HG02973 (cell line): ENCODE results near the gene CD37.
"Not testable (repeated sequence)": the region's sequence is repeated elsewhere in the genome, so short reads cannot be mapped to it uniquely, and the experiment has no call there.

Source experiments
- ATAC-seq: cut with Tn5 transposase; IDR thresholded peaks from one replicate; pipeline ENCODE4 v1.9.1; 2021; ENCODE audit warnings: moderate library complexity; ENCODE audit not compliant: unreplicated experiment

CD37 gene

DNA sequence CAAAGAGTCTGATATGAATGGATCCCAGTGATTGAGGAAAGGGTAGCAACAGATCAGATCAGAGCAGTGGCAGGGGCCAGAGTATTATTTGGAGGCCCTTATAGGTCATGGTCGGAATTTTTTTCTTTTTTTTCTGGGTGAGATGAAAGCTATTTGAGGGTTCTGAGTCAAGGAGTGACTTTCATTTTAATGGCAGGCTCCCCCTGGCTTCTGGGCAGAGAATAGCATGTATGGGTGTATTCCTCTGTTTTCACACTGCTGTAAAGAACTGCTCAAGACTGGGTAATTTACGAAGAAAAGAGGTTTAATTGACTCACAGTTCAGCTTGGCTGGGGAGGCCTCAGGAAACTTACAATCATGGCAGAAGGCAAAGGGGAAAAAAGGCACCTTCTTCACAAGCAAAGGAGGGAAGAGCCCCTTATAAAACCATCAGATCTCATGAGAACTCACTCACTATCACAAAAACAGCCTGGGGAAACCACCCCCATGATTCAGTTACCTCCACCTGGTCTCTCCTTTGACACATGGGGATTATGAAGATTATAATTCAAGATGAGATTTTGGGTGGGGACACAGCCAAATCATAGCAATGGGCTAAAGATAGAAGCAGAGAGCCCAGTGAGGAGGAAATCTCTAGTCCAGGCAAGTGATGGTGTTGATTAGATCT is 7.2 kb upstream of the CD37 start:
- no peak for ATAC-seq

DNA sequence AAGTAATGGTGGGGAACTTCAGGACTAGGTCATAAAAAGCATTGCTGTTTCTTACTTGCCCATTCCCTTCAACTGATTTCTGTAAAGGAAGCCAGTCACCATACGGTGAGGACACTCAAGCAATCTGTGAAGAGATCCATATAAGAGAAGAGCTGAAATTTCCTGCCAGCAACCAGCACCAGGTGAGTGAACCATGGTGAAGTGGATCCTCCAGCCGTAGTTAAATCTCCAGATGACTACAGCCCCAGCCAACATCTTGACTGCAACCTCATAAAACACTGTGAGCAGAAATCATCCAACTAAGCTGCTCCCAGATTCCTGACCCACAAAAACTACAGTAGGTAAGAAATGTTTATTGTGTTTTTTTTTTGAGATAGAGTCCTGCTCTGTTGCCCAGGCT is 6.5 kb upstream of the CD37 start:
- no peak for ATAC-seq

DNA sequence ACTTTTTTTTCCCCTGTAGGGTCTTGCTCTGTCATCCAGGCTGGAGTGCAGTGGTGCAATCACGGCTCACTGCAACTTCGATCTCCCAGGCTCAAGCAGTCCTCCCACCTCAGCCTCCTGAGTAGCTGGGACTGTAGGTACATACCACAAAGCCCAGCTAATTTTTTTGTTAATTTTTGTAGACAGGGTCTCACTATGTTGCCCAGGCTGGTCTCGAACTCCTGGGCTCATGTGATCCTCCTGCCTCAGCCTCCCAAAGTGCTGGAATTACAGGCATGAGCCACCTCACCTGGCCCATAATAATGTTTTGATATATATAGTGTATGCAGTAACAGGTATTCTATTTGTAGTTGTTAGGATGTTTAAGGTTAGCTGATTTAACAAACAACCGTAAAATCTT is 4.0 kb upstream of the CD37 start:
- ATAC-seq, result not testable (repeated sequence)

DNA sequence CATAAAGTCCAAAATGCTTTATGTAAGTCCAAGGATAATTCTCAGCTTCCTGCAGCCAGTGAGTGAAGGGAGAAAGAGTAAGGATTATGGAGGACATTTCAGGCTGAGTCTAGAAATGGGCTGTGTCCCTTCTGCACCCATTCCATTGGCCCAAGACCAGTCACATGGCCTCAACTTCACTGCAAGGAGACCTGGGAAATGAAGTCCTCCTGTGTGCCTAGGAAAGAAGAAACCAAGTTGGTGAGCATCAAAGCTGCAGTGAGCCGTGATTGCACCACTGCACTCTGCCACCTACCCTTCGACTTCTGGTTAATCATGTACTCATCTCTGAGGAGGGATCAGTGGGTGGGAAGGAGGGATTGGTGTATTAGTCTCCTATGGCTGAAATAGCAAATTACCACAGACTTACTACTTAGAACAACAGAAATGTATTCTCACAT is 3.6 kb upstream of the CD37 start:
- ATAC-seq, result peak; percentile 38

DNA sequence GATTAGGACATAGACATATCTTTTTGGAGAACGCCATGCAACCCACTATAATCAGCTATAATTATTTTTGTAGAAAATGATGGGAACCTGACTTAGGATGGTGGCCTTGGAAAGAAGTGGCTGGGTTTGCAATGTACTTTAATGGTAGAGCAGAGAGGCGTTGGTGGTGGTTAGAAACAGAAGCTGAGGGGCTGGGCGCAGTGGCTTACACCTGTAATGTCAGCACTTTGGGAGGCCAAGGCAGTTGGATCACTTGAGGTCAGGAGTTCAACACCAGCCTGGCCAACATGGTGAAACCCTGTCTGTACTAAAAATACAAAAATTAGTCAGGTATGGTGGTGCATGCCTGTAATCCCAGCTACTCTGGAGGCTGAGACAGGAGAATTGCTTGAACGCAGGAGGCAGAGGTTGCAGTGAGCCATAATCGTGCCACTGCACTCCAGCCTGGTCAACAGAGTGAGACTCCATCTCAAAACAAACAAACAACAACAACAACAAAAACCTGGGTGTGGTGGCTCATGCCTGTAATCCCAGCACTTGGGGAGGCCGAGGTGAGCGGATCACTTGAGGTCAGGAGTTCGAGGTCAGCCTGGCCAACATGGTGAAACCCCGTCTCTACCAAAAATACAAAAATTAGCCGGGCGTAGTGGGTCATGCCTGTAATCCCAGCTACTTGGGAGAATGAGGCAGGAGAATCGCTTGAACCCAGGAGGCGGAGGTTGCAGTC is 2.4 kb upstream of the CD37 start:
- not testable (repeated sequence) for ATAC-seq

DNA sequence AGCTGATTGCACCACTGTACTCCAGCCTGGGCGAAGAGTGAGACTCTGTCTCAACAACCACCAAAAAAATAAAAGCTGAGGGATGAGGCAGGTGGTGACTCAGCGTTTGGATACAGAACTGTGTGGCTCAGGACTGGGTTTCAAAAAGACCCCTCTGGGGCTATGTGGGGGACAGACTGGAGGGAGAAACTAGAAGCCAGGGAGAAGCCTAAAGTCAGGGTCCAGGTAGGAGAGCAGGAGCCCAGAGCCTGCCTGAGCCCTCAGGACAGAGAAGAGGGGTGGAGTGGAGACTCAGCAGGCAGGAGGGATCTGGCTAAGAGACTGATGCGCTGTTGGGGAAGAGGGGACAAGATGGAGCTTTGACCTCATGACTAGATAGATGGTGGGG is 1.8 kb upstream of the CD37 start:
- no peak for ATAC-seq

DNA sequence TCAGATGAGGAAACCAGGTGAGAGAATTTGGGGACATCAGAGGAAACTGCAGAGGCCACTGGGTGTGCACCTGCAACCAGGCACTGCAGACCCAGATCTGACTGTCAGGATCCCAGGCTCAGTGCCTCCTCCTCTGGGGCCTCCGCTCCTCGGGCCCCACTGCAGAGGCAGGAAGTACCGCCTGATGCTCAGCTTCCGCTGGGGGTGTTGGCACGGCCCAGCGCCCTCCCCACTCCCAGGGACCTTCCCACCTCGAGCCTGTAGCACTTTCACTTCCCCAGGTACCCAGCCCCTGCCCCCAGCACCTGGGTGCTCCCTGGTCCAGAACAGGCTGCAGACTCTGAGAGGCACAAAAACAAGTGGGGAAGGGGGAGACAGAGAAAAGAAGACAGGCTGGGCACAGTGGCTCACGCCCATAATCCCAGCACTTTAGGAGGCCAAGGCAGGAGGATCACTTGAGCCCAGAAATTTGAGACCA is 1.4 kb upstream of the CD37 start:
- ATAC-seq, result peak; percentile 34

DNA sequence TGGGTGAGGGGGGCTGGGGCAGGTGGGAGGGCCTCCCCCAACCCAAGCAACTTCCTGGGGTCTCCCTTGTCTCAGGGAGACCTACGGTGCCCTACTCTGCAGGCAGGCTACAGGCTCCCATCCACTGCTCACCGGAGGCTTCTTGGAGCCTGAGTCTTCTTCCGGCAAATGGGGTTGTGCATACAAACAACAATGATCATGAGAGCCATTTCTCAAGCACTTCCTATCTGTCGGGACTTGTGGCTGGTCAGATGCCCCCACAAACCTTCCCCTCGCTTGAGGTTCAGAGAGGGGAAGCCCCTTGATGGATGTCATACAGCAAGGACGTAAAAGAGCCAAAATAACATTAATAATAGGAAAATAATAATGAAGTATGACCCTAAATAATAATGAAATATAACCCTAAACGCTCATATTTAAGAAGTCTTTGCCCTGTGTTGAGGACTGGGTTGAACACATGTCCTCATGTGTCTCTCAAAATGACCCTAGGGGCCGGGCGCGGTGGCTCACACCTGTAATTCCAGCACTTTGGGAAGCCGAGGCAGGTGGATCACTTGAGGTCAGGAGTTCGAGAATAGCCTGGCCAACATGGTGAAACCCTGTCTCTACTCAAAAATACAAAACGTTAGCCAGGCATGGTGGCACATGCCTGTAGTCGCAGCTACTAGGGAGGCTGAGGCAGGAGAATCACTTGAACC is 727 bp downstream of the CD37 start:
- ATAC-seq, result no peak

DNA sequence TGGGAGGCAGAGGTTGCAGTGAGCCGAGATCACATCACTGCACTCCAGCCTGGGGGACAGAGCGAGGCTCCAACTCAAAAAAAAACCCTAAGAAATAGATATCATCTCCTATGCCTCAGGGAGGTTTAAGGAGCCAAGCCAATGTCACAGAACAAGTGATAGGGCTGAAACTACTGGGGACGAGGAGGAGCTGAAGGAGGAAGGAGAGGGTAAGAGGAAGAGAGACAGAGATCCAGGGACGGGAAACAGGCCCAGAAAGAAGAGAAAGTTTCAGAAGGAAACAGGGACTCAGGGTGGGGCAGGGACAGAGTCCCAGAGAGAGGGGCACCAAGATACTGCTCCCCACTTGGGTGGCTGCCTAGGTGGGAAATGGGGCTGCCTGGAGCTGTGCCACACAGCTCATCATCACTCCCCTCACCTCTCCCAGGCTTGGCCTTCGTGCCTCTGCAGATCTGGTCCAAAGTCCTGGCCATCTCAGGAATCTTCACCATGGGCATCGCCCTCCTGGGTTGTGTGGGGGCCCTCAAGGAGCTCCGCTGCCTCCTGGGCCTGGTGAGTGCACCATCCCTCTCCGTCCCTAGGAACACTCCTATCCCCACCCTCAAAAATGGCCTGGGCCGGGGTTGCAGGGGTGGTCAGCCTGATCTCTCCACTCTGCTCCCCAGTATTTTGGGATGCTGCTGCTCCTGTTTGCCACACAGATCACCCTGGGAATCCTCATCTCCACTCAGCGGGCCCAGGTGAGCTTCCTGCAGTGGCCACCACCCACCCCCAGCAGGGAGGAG is 1.5 kb downstream of the CD37 start:
- no peak for ATAC-seq

DNA sequence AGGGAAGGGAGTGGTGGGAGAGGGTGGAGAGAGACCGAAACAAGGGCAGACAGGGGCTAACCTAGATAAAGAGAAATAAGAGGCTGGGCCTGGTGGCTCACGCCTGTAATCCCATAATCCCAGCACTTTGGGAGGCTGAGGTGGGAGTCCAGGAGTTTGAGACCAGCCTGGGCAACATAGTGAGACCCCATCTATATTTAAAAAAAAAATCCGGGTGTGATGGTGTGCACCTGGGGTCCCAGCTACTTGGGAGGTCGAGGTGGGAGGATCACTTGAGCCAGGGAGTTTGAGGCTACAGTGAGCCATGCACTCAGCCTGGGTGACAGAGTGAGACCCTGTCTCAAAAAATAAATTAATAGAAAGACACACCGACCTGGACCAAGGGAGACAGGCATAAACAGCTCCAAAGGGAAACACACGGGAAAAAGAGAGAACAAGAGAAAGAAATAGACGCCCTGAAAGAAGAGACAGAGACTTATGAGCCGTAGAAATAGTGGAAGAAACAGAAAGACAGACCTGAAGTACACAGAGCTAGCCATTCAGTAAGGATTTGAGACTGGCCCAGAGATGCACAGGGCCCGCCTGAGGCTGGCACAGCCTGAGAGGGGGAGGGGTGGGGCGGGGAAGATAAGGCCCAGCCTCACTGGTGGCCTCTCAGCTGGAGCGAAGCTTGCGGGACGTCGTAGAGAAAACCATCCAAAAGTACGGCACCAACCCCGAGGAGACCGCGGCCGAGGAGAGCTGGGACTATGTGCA is 2.2 kb downstream of the CD37 start:
- ATAC-seq, result no peak

DNA sequence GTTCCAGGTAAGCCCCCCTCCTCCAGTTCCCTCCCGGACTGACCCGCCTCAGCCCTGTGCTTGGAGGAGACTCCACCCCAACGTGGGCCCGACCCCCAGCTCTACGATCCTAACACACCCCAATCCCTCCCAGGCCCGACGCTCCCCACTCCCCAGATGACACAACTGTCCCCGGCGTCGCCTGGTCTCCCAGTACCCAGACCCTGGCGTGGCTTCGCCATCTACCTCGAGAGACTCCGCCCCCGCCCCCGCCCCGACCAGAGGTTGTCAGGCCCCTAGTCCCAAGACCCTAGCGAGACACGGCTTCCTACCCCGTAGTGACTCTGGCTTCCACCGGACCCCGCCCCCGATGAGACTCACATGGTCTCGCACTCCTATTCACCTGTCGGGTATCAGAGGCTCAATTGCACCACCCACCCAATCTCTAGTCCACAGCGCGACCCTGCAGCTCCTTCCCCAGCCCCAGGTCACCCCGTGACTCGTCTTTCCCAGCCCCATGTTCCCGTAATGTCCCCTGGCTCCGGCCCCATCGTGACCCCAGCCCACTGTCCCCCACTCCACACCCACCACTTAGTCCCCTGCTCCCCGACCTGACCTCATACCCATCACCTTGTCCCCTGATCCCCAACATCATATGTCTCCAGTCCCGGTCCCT is 2.9 kb downstream of the CD37 start:
- ATAC-seq, result no peak

DNA sequence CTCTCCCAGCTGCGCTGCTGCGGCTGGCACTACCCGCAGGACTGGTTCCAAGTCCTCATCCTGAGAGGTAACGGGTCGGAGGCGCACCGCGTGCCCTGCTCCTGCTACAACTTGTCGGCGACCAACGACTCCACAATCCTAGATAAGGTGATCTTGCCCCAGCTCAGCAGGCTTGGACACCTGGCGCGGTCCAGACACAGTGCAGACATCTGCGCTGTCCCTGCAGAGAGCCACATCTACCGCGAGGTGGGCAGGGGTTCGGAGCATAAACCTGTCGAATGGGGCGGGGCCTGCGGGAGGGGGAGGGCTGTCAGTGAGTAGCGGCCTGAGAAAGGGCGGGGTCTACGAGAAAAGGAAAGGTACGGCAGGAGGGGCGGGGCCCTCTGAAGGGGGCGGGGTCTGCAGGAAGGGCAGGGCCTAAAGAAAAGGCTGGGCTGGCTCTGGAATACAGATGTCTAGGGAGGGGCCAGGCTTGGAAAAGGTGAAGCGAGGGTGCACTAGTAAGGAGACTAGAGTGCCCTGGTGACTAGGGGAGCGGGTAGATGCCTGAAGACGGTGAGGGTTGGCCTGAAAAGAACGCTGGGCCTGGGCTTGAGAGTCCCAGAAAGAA is 3.6 kb downstream of the CD37 start:
- ATAC-seq, result no peak

DNA sequence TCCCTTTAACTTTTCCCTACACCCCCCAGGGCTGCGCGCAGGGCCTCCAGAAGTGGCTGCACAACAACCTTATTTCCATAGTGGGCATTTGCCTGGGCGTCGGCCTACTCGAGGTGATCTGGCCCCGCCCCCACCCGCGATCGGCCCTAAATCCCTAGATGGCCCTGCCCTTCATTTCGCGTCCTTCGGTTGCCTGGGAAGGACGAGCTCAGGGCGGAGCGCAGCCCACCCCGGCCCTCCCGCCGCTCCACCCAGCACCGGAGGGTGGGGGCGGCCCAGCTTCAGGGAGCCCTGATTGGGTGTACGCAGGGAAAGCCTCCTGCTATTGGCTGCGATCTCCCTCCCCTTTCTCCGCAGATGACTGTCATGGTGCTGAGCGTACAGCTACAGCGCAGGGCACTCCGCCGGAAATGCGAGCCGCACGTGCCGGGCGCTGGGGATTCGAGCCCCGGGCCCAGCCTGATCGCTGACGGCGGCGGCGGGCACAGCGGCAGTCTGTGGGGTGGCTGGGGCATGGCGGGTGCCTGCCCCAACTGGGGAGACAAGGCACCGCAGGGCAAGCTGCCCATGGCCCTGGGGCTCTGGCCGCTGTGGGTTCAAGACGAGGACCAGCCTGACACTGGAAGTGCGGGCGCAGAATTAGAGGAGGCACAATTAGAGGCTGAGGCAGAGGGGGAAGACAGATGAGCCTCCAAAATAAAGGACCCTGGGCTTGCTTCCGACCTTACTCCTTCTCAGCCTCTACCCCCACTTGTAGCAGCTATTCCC is 4.3 kb downstream of the CD37 start:
- no peak for ATAC-seq

DNA sequence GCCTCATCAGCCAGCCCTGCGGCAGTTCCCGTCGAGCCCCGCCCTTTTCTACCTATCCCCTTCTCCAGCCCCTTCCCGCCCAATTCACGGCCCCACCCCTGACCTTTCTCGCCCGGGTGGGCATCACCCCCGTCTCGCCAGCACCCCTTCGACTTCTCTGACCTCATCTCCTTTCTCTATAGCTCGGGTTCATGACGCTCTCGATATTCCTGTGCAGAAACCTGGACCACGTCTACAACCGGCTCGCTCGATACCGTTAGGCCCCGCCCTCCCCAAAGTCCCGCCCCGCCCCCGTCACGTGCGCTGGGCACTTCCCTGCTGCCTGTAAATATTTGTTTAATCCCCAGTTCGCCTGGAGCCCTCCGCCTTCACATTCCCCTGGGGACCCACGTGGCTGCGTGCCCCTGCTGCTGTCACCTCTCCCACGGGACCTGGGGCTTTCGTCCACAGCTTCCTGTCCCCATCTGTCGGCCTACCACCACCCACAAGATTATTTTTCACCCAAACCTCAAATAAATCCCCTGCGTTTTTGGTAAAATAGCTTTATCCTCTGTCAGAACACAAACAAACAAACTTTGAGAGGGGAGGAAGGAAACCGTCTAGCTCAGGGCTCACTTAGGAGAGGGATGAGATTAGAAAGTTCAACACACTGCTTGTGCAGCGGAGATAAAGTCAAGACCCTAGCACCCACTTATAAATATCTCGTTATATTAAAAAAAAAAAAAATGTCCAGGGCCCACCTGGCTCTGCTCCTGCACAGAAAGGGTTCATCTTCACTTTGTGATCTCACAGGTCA is 5.1 kb downstream of the CD37 start:
- peak; percentile 58 for ATAC-seq

DNA sequence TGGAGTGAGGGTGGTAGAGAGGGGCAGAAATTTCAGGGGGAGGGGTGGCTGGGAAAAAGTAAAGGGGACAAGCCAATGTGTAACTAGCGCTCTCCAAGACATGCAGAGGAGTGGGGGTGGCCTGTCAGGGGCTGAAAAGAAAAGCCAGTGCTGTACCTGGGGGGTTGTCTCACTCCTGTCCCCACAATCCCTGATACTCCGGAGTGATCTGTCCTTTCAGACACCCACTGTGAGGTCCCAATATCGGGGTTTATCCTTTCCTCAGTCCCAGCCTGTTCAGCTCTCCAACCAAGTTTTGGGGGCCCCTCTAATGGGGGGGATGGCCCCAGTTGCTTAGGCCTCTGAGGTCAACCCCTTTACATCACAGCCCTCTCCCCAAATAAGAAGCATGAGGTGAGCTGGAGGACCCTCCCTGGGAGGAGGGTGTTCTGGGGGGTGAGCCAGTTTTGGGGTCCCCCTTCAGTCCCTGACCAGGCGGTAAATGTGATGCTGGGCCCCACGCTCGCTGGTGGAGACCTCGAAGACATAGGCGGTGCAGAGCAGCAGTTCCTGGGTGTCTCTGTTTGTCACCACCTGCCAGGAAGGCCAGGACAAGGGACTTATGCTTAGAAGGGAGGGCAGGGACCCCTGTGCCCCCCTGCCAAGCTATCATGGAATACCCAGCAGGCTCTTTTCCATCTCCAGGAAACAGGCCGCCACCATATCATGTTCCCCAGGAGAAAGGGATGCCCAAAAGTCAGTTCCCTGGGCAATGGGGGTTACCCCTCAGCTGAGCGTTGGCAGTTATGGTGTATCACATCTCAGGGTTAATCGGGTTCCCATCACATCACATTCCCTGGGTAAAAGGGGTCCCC is 5.9 kb downstream of the CD37 start:
- ATAC-seq, result no peak

DNA sequence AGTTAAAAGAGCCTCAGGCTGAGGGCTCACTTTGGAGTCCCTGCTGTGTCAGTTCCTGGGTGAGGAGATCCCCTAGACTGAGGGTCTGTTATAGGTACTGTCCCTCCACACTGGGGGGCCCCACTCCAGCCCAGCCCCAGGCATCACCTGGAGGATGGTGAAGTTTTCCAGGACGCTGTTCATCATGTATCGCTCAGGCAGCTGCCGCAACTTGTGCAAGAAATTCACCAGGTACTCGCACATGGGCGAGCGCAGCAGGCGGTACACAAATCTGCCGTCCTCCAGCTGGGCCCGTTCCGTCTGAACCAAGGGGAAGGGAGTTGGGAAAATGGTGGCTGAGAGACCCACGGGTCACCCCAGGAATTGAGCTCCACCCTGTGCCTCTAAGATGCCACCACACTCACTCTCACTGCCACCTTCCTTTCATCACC is 7.1 kb downstream of the CD37 start:
- no peak for ATAC-seq

DNA sequence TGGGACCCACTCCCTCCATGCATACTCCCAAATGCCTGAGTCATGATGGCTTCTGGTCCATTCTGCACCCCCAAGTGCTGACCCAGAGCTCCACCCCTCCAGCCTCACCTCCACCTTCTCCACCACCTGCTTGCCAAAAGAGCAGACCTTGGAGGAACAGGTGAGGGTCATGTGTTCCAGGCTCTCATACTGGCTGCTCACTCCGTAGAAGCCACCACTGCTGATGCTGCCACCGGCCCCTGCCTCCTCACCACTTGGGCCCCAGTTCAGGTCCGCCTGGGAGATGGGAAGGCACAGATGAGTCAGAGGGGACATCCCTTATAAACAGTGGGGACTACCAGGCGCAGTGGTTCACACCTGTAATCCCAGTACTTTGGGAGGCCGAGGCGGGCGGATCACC is 7.9 kb downstream of the CD37 start:
- ATAC-seq, result no peak
